Mucosa of stomach (tissue), 1 donor: ENCODE measurements around the gene RNF215.
"Not testable (repeated sequence)": the region's sequence is repeated elsewhere in the genome, so short reads cannot be mapped to it uniquely, and the experiment has no call there.

Experiments used
- H3K27me3 ChIP-seq: one replicate; pipeline ENCODE4 v1.7.0; 2013; ENCODE audit warnings: mild to moderate bottlenecking, low read length; ENCODE audit not compliant: control insufficient read depth, insufficient read depth
- H3K36me3 ChIP-seq: one replicate; pipeline ENCODE4 v1.7.0; 2013; ENCODE audit warnings: low read length; ENCODE audit not compliant: control insufficient read depth, insufficient read depth
- H3K4me1 ChIP-seq: one replicate; pipeline ENCODE4 v1.7.0; 2013; ENCODE audit warnings: mild to moderate bottlenecking, low read length; ENCODE audit not compliant: control insufficient read depth, insufficient read depth
- H3K4me3 ChIP-seq: one replicate; pipeline ENCODE4 v1.7.0; 2013; ENCODE audit warnings: low read length
- H3K9ac ChIP-seq: one replicate; pipeline ENCODE4 v1.7.0; 2013; ENCODE audit warnings: mild to moderate bottlenecking, low read length, moderate library complexity
- H3K9me3 ChIP-seq: one replicate; pipeline ENCODE4 v1.7.0; 2013; ENCODE audit warnings: mild to moderate bottlenecking, low read length, moderate library complexity; ENCODE audit not compliant: control insufficient read depth
- donor health status: Pancreatic carcinoma.

RNF215 gene

DNA sequence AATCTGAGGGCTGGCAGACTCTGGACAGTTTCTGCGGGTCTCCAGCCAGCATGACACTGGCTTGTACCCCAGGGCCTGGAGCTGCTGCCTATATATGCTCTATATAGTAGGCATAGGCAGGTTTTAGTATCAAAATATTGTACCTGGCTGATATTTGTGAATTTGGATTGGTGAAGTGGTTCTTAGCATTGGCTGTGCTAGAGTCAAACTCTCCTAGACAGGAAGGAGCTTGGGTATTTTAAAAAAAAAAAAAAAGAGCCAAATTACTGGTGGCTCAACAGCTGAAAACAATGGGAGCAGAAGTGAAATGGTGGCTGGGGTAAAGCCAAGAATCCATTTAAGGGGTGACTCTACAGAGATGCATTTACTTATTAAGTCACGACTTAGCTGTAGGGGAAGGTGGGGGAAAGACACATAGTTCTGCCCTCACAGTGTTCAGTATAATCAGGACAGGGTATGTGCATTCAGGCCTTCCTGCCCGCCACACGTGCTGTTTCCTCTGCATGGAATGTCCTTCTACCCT, 27.4 kb upstream of the RNF215 start:
- Histone ChIP-seq H3K9me3 (no peaks in the 10 kb centered on the region), H3K27me3 (no peaks in the 10 kb centered on the region), H3K4me3 (no peak overlapping the region), H3K4me1 (peaks cover 38% of the 10 kb centered on the region), H3K36me3 (peaks cover 7% of the 10 kb centered on the region), H3K9ac (no peak overlapping the region)

- H3K27me3 ChIP-seq: no peaks in the 10 kb centered on the region
- no peaks in the 10 kb centered on the region for H3K9me3 ChIP-seq
- peaks cover 7% of the 10 kb centered on the region for H3K36me3 ChIP-seq
- no peak overlapping the region for H3K4me3 ChIP-seq
- H3K9ac ChIP-seq: no peak overlapping the region
- H3K4me1 ChIP-seq: peaks cover 33% of the 10 kb centered on the region
These were observed 26.7 kb upstream of the RNF215 start for GRCh38 chr22:30413745-30414524.

DNA sequence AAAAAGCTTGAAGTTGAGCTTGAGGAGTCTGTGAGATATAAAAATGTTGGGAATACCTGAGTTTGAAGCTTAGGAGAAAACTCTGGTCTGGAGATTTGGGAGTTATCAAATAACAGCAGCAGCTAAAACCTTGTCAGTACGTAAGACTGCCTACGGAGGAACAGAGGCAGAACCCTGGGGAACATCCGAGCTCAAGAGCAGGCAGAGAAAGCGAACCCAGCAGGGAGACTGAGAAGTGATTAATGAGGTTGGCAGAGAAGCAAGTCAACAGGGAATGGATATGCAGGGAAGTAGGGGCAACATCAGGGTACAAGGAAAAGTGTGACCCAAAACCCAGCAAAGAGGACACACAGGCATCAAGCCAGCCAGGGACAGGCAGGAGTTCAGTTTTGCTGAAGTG, 25.8 kb upstream of the RNF215 start:
- H3K9me3 ChIP-seq: no peaks in the 10 kb centered on the region
- H3K36me3 ChIP-seq: peaks cover 7% of the 10 kb centered on the region
- H3K4me1 ChIP-seq: peaks cover 25% of the 10 kb centered on the region
- H3K4me3 ChIP-seq: no peak overlapping the region
- no peaks in the 10 kb centered on the region for H3K27me3 ChIP-seq
- no peak overlapping the region for H3K9ac ChIP-seq

DNA sequence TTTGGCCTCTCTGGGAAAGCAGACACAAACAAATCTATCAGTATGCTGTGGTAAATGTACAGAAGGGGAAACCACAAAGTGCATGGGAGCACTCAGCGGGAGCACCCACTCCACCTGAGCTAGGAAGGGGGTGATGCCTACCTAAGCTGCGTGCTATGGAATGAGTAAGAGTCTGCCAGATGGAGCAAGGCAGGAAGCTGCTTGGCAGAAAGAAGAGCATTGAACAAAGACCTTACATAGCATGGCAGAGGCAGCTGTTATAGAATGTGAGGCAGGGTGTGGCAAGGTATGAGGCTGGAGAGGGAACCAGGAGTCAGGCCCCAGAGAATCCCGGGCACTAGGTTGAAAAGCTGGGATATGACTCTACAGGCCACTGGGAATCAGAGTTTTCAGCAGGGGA, 24.6 kb upstream of the RNF215 start:
- Histone ChIP-seq H3K9me3 (no peaks in the 10 kb centered on the region), H3K27me3 (no peaks in the 10 kb centered on the region), H3K4me3 (no peak overlapping the region), H3K9ac (no peak overlapping the region), H3K4me1 (peaks cover 13% of the 10 kb centered on the region), H3K36me3 (peaks cover 7% of the 10 kb centered on the region)

DNA sequence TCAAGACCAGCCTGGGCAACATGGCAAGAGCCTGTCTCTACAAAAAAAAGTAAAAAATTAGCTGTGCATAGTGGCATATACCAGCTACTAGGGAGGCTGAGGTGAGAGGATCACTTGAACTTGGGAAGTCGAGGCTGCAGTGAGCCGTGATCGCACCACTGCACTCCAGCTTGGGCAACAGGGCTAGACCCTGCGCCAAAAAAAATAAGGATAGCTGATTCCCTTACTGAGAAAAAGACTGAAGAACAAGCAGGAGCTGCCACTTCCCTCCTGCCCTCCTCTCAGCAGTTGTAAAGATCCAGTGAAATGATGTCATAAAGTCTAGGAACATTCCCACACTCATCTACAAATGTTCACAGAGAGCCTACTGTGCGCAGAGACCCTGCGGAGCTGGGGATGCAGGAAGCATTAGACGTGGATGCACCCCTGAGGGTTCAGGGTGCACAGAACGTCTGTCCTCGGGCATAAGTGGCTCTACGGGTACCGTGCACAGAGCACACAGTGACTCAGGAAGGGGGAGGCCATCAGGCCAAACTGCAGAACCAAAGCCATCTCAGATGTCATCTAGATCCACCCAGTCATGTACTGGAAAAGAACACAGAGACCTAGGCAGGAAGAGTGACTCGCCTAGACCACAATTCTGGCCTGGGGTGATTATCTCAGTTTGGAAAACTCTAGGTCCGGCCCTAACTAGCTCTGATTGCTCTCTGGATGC, 21.3 kb upstream of the RNF215 start:
- H3K9ac ChIP-seq: no peak overlapping the region
- no peaks in the 10 kb centered on the region for H3K4me1 ChIP-seq
- H3K27me3 ChIP-seq: no peaks in the 10 kb centered on the region
- H3K36me3 ChIP-seq: no peaks in the 10 kb centered on the region
- H3K4me3 ChIP-seq: no peak overlapping the region
- H3K9me3 ChIP-seq: no peaks in the 10 kb centered on the region

DNA sequence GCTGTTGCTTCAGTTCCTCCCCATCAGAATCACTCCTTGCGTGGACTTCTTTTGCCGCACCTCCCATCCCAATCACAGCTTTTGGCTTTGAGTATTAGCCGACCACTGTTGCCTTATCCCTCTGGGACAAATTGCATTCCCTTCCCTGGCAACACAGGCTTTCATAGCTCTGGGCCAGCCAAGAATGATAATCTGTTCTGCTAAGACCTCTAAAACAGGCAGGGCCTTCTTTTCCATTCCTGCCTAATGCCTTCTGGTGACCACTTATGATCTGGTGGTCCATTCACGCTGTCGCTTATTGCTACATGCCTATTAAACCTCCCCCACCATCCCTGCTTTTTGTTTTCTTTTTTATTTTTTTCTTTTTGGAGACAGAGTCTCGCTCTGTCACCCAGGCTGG, 19.2 kb upstream of the RNF215 start:
- no peak overlapping the region for H3K4me3 ChIP-seq
- peaks cover 7% of the 10 kb centered on the region for H3K4me1 ChIP-seq
- H3K27me3 ChIP-seq: no peaks in the 10 kb centered on the region
- H3K9me3 ChIP-seq: no peaks in the 10 kb centered on the region
- H3K36me3 ChIP-seq: no peaks in the 10 kb centered on the region
- H3K9ac ChIP-seq: no peak overlapping the region

- Histone ChIP-seq H3K4me3 (no peak overlapping the region), H3K9ac (no peak overlapping the region), H3K27me3 (no peaks in the 10 kb centered on the region), H3K36me3 (no peaks in the 10 kb centered on the region), H3K4me1 (peaks cover 7% of the 10 kb centered on the region), H3K9me3 (no peaks in the 10 kb centered on the region)
These were observed 18.5 kb upstream of the RNF215 start for GRCh38 chr22:30405731-30406130.

GRCh38 chr22:30404307-30404706, 17.1 kb upstream of the RNF215 start:
- Histone ChIP-seq H3K4me3 (no peak overlapping the region), H3K36me3 (no peaks in the 10 kb centered on the region), H3K27me3 (no peaks in the 10 kb centered on the region), H3K9me3 (no peaks in the 10 kb centered on the region), H3K4me1 (peaks cover 7% of the 10 kb centered on the region), H3K9ac (no peak overlapping the region)

DNA sequence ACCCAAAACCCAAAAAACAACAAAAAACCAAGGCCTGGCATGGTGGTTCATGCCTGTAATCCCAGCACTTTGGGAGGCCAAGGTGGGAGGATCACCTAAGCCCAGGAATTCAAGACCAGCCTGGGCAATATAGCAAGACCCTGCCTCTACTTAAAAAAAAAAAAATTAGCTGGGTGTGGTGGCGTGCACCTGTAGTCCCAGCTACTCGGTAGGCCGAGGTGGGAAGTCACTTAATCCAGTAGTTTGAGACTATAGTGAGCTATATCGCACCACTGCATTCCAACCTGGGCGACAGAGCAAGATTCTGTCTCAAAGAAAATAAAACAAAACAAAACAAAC, 15.5 kb upstream of the RNF215 start:
- not testable (repeated sequence) for H3K36me3 ChIP-seq, H3K27me3 ChIP-seq, H3K4me3 ChIP-seq, H3K9ac ChIP-seq, H3K9me3 ChIP-seq
- peaks cover 21% of the 10 kb centered on the region for H3K4me1 ChIP-seq

DNA sequence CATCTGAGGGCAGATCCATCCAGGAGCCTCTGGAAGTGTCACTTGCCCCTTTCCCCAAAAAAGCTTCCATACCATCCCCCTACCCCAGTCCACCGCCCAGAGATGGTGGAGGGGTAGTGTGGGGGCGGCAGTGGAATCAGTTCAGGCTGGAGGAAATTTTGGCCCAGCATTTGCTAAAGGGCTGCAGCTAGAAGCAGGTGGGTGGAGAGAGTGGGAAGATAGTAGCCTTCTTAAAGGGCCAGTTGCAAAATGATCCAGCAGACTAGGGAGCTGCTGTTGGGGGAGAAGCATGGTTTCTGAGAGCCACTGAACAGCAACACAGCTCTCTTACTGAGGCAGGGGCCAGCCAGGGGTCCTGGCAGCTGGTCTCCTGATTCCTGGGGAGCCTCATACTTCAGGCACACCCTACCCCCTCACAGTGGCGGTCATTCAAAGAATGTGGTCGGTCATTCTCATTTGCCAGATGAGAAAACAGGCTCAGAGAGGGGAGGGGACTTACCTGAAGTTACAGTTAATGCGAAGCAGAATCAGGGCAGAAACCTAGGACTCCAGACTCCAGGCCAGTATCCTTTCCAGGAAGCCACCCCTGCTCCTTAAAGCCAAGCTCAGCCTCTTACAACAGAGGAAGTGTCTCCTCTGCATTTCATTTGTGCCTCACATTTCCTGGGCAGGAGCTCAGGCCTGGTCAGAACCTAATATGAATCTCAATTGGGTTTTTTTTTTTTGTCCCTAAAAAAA, 15.0 kb upstream of the RNF215 start:
- Histone ChIP-seq H3K36me3 (no peaks in the 10 kb centered on the region), H3K9me3 (no peaks in the 10 kb centered on the region), H3K4me3 (no peak overlapping the region), H3K4me1 (peaks cover 26% of the 10 kb centered on the region), H3K27me3 (peaks cover 9% of the 10 kb centered on the region), H3K9ac (no peak overlapping the region)

DNA sequence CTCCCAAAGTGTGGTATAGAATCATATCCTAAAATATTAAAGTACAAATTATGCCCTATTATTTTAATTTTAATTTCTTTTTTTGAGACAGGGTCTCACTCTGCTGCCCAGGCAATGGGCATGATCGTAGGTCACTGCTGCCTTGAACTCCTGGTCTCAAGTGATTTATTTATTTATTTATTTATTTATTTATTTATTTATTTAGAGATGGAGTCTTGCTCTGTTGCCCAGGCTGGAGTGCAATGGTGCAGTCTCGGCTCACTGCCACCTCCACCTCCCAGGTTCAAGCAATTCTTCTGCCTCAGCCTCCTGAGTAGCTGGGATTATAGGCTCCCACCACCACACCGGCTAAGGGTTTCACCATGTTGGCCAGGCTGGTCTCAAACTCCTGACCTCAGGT, 13.8 kb upstream of the RNF215 start:
- not testable (repeated sequence) for H3K36me3 ChIP-seq, H3K9ac ChIP-seq
- peaks cover 35% of the 10 kb centered on the region for H3K4me1 ChIP-seq

DNA sequence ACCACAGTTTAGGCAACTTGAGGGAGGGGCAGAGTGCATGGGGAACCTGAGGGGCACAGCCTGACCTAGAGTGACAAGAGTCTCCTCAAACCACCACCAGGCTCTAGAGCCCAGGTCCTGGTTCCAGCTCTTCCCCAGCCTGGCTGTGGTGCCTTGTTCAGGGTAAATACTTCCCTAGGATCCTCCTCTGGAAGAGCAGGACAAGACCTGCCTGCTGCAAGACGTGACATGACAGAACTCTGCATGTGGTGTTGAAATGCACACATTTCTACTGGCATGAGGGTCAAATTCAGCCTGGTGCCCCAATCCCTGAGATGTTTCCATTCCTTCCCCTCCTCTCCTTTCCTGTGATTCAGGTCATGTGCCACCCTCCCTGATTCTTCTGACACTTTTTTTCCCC, 12.9 kb upstream of the RNF215 start:
- peaks cover 35% of the 10 kb centered on the region for H3K4me1 ChIP-seq
- no peaks in the 10 kb centered on the region for H3K9me3 ChIP-seq
- H3K36me3 ChIP-seq: no peaks in the 10 kb centered on the region
- no peak overlapping the region for H3K4me3 ChIP-seq
- no peak overlapping the region for H3K9ac ChIP-seq
- peaks cover 9% of the 10 kb centered on the region for H3K27me3 ChIP-seq

More for the DNA sequence above, 13.8 kb upstream of the RNF215 start:
- not testable (repeated sequence) for H3K27me3 ChIP-seq, H3K9me3 ChIP-seq, H3K4me3 ChIP-seq
